Stomach (tissue), 9 donors: Measurements from ENCODE around the gene AMDHD2. TPM values are rescaled to one million over a fixed set of nuclear protein-coding genes. Genes with fewer than 3 reads are reported as not detected.
"Not testable (repeated sequence)": the region's sequence is repeated elsewhere in the genome, so short reads cannot be mapped to it uniquely, and the experiment has no call there.

Experiments
- DNase-seq, 2 donors: peaks; one replicate each; pipeline versions ENCODE4 v3.0.0 to v3.0.0-alpha.2; 2013 to 2019
- H3K27ac ChIP-seq, 5 donors: fragments of 200-600 bp in 4 of 5; sonication (generic) in 4 of 5; one replicate each; pipeline ENCODE4 v1.5.1; 2013 to 2019; ENCODE audit warnings: mild to moderate bottlenecking in 1 of 5, moderate library complexity in 1 of 5
- H3K27me3 ChIP-seq, 3 donors: fragments of 200-600 bp; sonication (generic); one replicate each; pipeline ENCODE4 v1.5.1; 2017 to 2019; ENCODE audit warnings: mixed run types in 1 of 3
- H3K36me3 ChIP-seq, 4 donors: fragments of 200-600 bp; sonication (generic); 1 replicate in 3 of 4; 2 replicates in 1 of 4; pipeline ENCODE4 v1.5.1; 2016 to 2019
- H3K4me1 ChIP-seq, 4 donors: fragments of 200-600 bp; sonication (generic); one replicate each; pipeline ENCODE4 v1.5.1; 2016 to 2019
- H3K4me3 ChIP-seq, 4 donors: fragments of 200-600 bp; sonication (generic) in 3 of 4; one replicate each; pipeline ENCODE4 v1.5.1; 2016 to 2019; ENCODE audit warnings: mild to moderate bottlenecking in 1 of 4
- H3K9me3 ChIP-seq, 4 donors: fragments of 200-600 bp; sonication (generic); one replicate each; pipeline ENCODE4 v1.5.1; 2016 to 2019
- CTCF ChIP-seq, 7 experiments: fragments of 450-650 bp in 4 of 7; fragments of 200-600 bp in 3 of 7; sonication (generic) in 3 of 7; IDR thresholded peaks; one replicate each; pipeline ENCODE4 v1.5.1; 2016 to 2019; ENCODE audit warnings: antibody characterized with exemption in 7 of 7, control low read depth in 2 of 7, mild to moderate bottlenecking in 1 of 7
- EP300 ChIP-seq: sonication (generic); formaldehyde crosslinking; IDR thresholded peaks from one replicate; pipeline ENCODE4 v1.6.1; 2017; ENCODE audit warnings: antibody characterized with exemption
- POLR2A ChIP-seq, 4 donors: fragments of 450-650 bp; IDR thresholded peaks; one replicate each; pipeline ENCODE4 v1.6.1; 2016; ENCODE audit warnings: antibody characterized with exemption in 4 of 4, control low read depth in 2 of 4, mild to moderate bottlenecking in 1 of 4, moderate library complexity in 1 of 4
- POLR2AphosphoS5 ChIP-seq, 3 donors: sonication (generic); formaldehyde crosslinking; IDR thresholded peaks; one replicate each; pipeline ENCODE4 v1.6.1; 2016; ENCODE audit warnings: antibody characterized with exemption in 3 of 3
- WGBS, 5 donors: extraction: QIAGEN DNeasy Blood & Tissue Kit in 3 of 5; methylation state at CpG; one replicate each; pipeline versions ENCODE4 v1.1.5 to v1.1.7; 2013 to 2018; 5-methylcytosine and 5-hydroxymethylcytosine counted together
- intact Hi-C: fragments of 100-400 bp; cut with DNase I; formaldehyde crosslinking; loops from one replicate; pipeline ENCODE4 v1.15.1; 2023; ENCODE audit warnings: low total_unique reads
- polyA plus RNA-seq, 3 donors: library from polyadenylated mRNA; stranded (reverse); fragments of 200-250 nt; gene quantifications; one replicate each; pipeline ENCODE4 v1.2.3, GENCODE V29; 2013
- total RNA-seq, 5 donors: library from RNA; depleted of rRNA; stranded (reverse); fragments of >200 nt; gene quantifications; one replicate each; pipeline versions ENCODE4 v1.1.0 to v1.2.3, GENCODE V29; 2014 to 2016
- donor health status: healthy with polysubstance abuse.
- donor health status: Bipolar disorder and iron deficiency.
- donor health status: healthy.

AMDHD2 gene
- total and polyA plus RNA-seq, 8 donors, result 13.4 to 76.8 (median 22.9) TPM

- 78 to 84% (median 84%) methylated on average over 8 to 14 of the region's 14 CpGs for WGBS, 5 donors
- peaks cover 14 to 31% (median 16%) of the 10 kb centered on the region in 4 donors for H3K4me1 ChIP-seq
- no peak for TF ChIP-seq CTCF (IDR thresholded peaks at IDR 0.05)
- peaks cover 18 to 50% (median 42%) of the 10 kb centered on the region in 4 donors for H3K36me3 ChIP-seq
- intact Hi-C loops, result loop anchor here (10.0 kb wide), 1 partner anchor 64 kb away; no protein-coding TSS in a partner anchor
- no peaks in the 10 kb centered on the region for H3K27me3 ChIP-seq
- H3K27ac ChIP-seq, result peak overlapping the region in 4 of 5 donors; percentile 96 to 99 (median 98)
- H3K4me3 ChIP-seq, result peak overlapping the region in 1 of 4 donors; percentile 63
- peak in 1 of 2 donors; percentile 35 for DNase-seq
- H3K9me3 ChIP-seq, result no peaks in the 10 kb centered on the region
Measured at GRCh38 chr16:2530629-2531318, 10.6 kb downstream of the AMDHD2 start.

- Histone ChIP-seq H3K36me3 (peaks cover 16 to 45% (median 37%) of the 10 kb centered on the region in 4 donors), H3K4me1 (peaks cover 14 to 31% (median 16%) of the 10 kb centered on the region in 4 donors), H3K9me3 (no peaks in the 10 kb centered on the region), H3K4me3 (peak within 1 kb of the TSS; percentile 56 to 73 (median 66)), H3K27me3 (no peaks in the 10 kb centered on the region), H3K27ac (peak within 1 kb of the TSS; percentile 90 to 99 (median 97))
- intact Hi-C loops, result loop anchor here (10.0 kb wide), 1 partner anchor 63 kb away; no protein-coding TSS in a partner anchor
- 8 to 14% (median 10%) methylated on average over 10 to 11 of the region's 11 CpGs for WGBS, 5 donors
- TF ChIP-seq POLR2A (IDR thresholded peaks at IDR 0.05), result no peak
- TF ChIP-seq CTCF (IDR thresholded peaks at IDR 0.05), result no peak
- no peak for TF ChIP-seq EP300
- no peak for TF ChIP-seq POLR2AphosphoS5 (IDR thresholded peaks at IDR 0.05)
- DNase-seq, result no peak
Measured at GRCh38 chr16:2531371-2531695, 11.2 kb downstream of the AMDHD2 start, which contains the start of gene CEMP1. Gene CEMP1, minus strand, starts transcription at chr16:2531408. Its CDS starts 335 bp downstream, at chr16:2531073.

- Histone ChIP-seq H3K4me1 (peaks cover 17 to 34% (median 21%) of the 10 kb centered on the region in 4 donors), H3K27me3 (no peaks in the 10 kb centered on the region), H3K4me3 (peak overlapping the region; percentile 56 to 73 (median 66)), H3K27ac (peak overlapping the region; percentile 90 to 99 (median 97)), H3K9me3 (no peaks in the 10 kb centered on the region), H3K36me3 (peaks cover 16 to 39% (median 31%) of the 10 kb centered on the region in 4 donors)
- DNase-seq, result peak; percentile 99 to 100
- intact Hi-C loops, result loop anchor here (10.0 kb wide), 1 partner anchor 63 kb away; no protein-coding TSS in a partner anchor
- TF ChIP-seq POLR2AphosphoS5 (IDR thresholded peaks at IDR 0.05), result peak; percentile 88 to 95 (median 95)
- TF ChIP-seq EP300, result no peak
- 0 to 1% (median 1%) methylated on average over 18 to 83 of the region's 84 CpGs for WGBS, 5 donors
Measured at GRCh38 chr16:2531696-2532493, 11.7 kb downstream of the AMDHD2 start.

- TF ChIP-seq POLR2A (IDR thresholded peaks at IDR 0.05) (no peak), EP300 (no peak), POLR2AphosphoS5 (IDR thresholded peaks at IDR 0.05) (peak; percentile 19 to 44 (median 36)), CTCF (IDR thresholded peaks at IDR 0.05) (no peak)
- H3K4me3 ChIP-seq, result peak overlapping the region; percentile 56 to 73 (median 66)
- H3K4me1 ChIP-seq, result peaks cover 20 to 38% (median 26%) of the 10 kb centered on the region in 4 donors
- peaks cover 15 to 32% (median 24%) of the 10 kb centered on the region in 4 donors for H3K36me3 ChIP-seq
- peak; percentile 88 to 92 for DNase-seq
- H3K27ac ChIP-seq, result peak overlapping the region; percentile 90 to 99 (median 97)
- H3K9me3 ChIP-seq, result no peaks in the 10 kb centered on the region
- H3K27me3 ChIP-seq, result no peaks in the 10 kb centered on the region
- intact Hi-C loops, result loop anchor here (10.0 kb wide), 1 partner anchor 62 kb away; no protein-coding TSS in a partner anchor
- WGBS, 5 donors, result 1 to 3% (median 1%) methylated on average over 34 to 37 of the region's 37 CpGs
Measured at GRCh38 chr16:2532494-2533141, 12.4 kb downstream of the AMDHD2 start.

GRCh38 chr16:2533142-2533755 lies 13.1 kb downstream of the AMDHD2 start:
- peak overlapping the region; percentile 56 to 73 (median 66) for H3K4me3 ChIP-seq
- H3K27me3 ChIP-seq, H3K9me3 ChIP-seq: not testable (repeated sequence)
- H3K27ac ChIP-seq, result peak overlapping the region; percentile 90 to 99 (median 97)
- peaks cover 9 to 26% (median 17%) of the 10 kb centered on the region in 4 donors for H3K36me3 ChIP-seq
- intact Hi-C loops, result loop anchor here (10.0 kb wide), 1 partner anchor 62 kb away; no protein-coding TSS in a partner anchor
- H3K4me1 ChIP-seq, result peaks cover 20 to 38% (median 26%) of the 10 kb centered on the region in 4 donors
- 22 to 34% (median 26%) methylated on average over 14 to 16 of the region's 16 CpGs for WGBS, 5 donors
- DNase-seq, result peak in 1 of 2 donors; percentile 17
